GM18873 (cell line): ENCODE results near the gene ACACA.

Experiments used
- ATAC-seq: cut with Tn5 transposase; IDR thresholded peaks from one replicate; pipeline ENCODE4 v1.9.1; 2021; ENCODE audit warnings: mild to moderate bottlenecking, moderate library complexity, moderate number of reproducible peaks; ENCODE audit not compliant: unreplicated experiment, low FRiP score

ACACA gene

GRCh38 chr17:37299257-37299980 lies 107.2 kb downstream of the ACACA start:
- no peak for ATAC-seq

- no peak for ATAC-seq
These were observed 110.7 kb downstream of the ACACA start for GRCh38 chr17:37295888-37296287.

GRCh38 chr17:37294888-37295287 lies 111.7 kb downstream of the ACACA start:
- ATAC-seq: no peak

- no peak for ATAC-seq
These were observed 112.9 kb downstream of the ACACA start for GRCh38 chr17:37293770-37294169.

- ATAC-seq: no peak
These were observed 114.1 kb downstream of the ACACA start for GRCh38 chr17:37292429-37293139.

- no peak for ATAC-seq
These were observed 115.3 kb downstream of the ACACA start for GRCh38 chr17:37291351-37291750.

- ATAC-seq: no peak
These were observed 120.2 kb downstream of the ACACA start for GRCh38 chr17:37286430-37286829.

- no peak for ATAC-seq
These were observed 122.4 kb downstream of the ACACA start for GRCh38 chr17:37284191-37284590.

GRCh38 chr17:37283414-37283961 lies 123.1 kb downstream of the ACACA start:
- ATAC-seq: no peak

- no peak for ATAC-seq
These were observed 125.8 kb downstream of the ACACA start for GRCh38 chr17:37280841-37281240.

- ATAC-seq: no peak
These were observed 128.3 kb downstream of the ACACA start for GRCh38 chr17:37278247-37278894.

GRCh38 chr17:37276475-37276874 lies 130.2 kb downstream of the ACACA start:
- ATAC-seq: no peak

- no peak for ATAC-seq
These were observed 132.2 kb downstream of the ACACA start for GRCh38 chr17:37274461-37274860.

- no peak for ATAC-seq
These were observed 133.1 kb downstream of the ACACA start for GRCh38 chr17:37273409-37274051.

- ATAC-seq: no peak
These were observed 141.0 kb downstream of the ACACA start for GRCh38 chr17:37265446-37266173.

GRCh38 chr17:37261286-37261685 lies 145.3 kb downstream of the ACACA start:
- ATAC-seq: no peak

GRCh38 chr17:37259030-37259735 lies 147.5 kb downstream of the ACACA start:
- ATAC-seq: no peak

- no peak for ATAC-seq
These were observed 150.0 kb downstream of the ACACA start for GRCh38 chr17:37256627-37257026.

- ATAC-seq: no peak
These were observed 151.2 kb downstream of the ACACA start for GRCh38 chr17:37255432-37255831.
